Amniotic epithelial cell (primary cell): ENCODE measurements around the gene OXSM.

Source experiments
- DNase-seq: peaks from one replicate; pipeline ENCODE4 v3.0.0-alpha.2; 2010; ENCODE audit warnings: low read depth

The OXSM gene

GRCh38 chr3:25789596-25790556 is at the start of gene OXSM:
Gene OXSM, plus strand, starts transcription at chr3:25790090. Its CDS starts 931 bp downstream, at chr3:25791021.
- DNase-seq: peak; percentile 87

- DNase-seq: no peak
These were observed 45.4 kb upstream of the OXSM start for GRCh38 chr3:25744470-25744869.

- peak; percentile 38 for DNase-seq
These were observed 42.9 kb upstream of the OXSM start for GRCh38 chr3:25747033-25747432.

- DNase-seq: no peak
These were observed 41.7 kb upstream of the OXSM start for GRCh38 chr3:25748189-25748588.

GRCh38 chr3:25749031-25749581 is 40.8 kb upstream of the OXSM start:
- no peak for DNase-seq

GRCh38 chr3:25751048-25751447 is 38.8 kb upstream of the OXSM start:
- no peak for DNase-seq

- DNase-seq: no peak
These were observed 38.2 kb upstream of the OXSM start for GRCh38 chr3:25751725-25752124.

- DNase-seq: no peak
These were observed 21.0 kb upstream of the OXSM start for GRCh38 chr3:25768851-25769250.

- no peak for DNase-seq
These were observed 14.0 kb upstream of the OXSM start for GRCh38 chr3:25775936-25776335.

GRCh38 chr3:25780618-25781017 is 9.3 kb upstream of the OXSM start:
- DNase-seq: no peak

- no peak for DNase-seq
These were observed 8.6 kb upstream of the OXSM start for GRCh38 chr3:25781145-25781757.

GRCh38 chr3:25781758-25782594 is 7.9 kb upstream of the OXSM start:
- no peak for DNase-seq

- no peak for DNase-seq
These were observed 7.3 kb upstream of the OXSM start for GRCh38 chr3:25782636-25782937.

- DNase-seq: peak; percentile 70
These were observed 6.8 kb upstream of the OXSM start, which contains the start of gene NGLY1 for GRCh38 chr3:25782938-25783660. Gene NGLY1, minus strand, starts transcription at chr3:25783443. Its CDS starts 53 bp downstream, at chr3:25783390.

GRCh38 chr3:25783661-25784512 is 6.0 kb upstream of the OXSM start:
- DNase-seq: peak; percentile 65

- DNase-seq: no peak
These were observed 4.9 kb upstream of the OXSM start for GRCh38 chr3:25784971-25785370.

- peak; percentile 12 for DNase-seq
These were observed 4.1 kb upstream of the OXSM start for GRCh38 chr3:25785826-25786225.

- no peak for DNase-seq
These were observed 2.2 kb upstream of the OXSM start for GRCh38 chr3:25787689-25788088.

GRCh38 chr3:25789209-25789595 is 688 bp upstream of the OXSM start:
- DNase-seq: no peak

- no peak for DNase-seq
These were observed 11.9 kb downstream of the OXSM start for GRCh38 chr3:25801786-25802185.

- no peak for DNase-seq
These were observed 13.9 kb downstream of the OXSM start for GRCh38 chr3:25803833-25804232.
